Right cardiac atrium (tissue), 5 donors: ENCODE measurements around the gene EPHB1. TPM values are rescaled to one million over a fixed set of nuclear protein-coding genes. Genes with fewer than 3 reads are reported as not detected.

Source experiments
- ATAC-seq, 2 donors: fragments of 200-7000 bp; cut with Tn5 transposase; one replicate each; pipeline versions ENCODE4 v1.8.0 to v1.9.1; 2020; ENCODE audit warnings: moderate library complexity in 2 of 2, mild to moderate bottlenecking in 1 of 2
- DNase-seq, 3 donors: peaks; one replicate each; pipeline ENCODE4 v3.0.0-alpha.2; 2020
- H3K27ac ChIP-seq: one replicate; pipeline ENCODE4 v1.5.1; 2013; ENCODE audit warnings: mild to moderate bottlenecking, low read length, control low read depth, moderate library complexity
- H3K27me3 ChIP-seq: one replicate; pipeline ENCODE4 v1.6.1; 2013; ENCODE audit not compliant: control insufficient read depth, insufficient read depth
- H3K4me1 ChIP-seq: one replicate; pipeline ENCODE4 v1.6.1; 2013; ENCODE audit warnings: low read length; ENCODE audit not compliant: control insufficient read depth, insufficient read depth
- H3K4me3 ChIP-seq: one replicate; pipeline ENCODE4 v1.5.1; 2013; ENCODE audit warnings: low read length, control low read depth
- H3K9me3 ChIP-seq: one replicate; pipeline ENCODE4 v1.6.1; 2013; ENCODE audit warnings: low read length; ENCODE audit not compliant: control insufficient read depth
- WGBS: extraction: QIAGEN DNeasy Blood & Tissue Kit; methylation state at CpG from one replicate; pipeline ENCODE4 v1.1.7; 2013; 5-methylcytosine and 5-hydroxymethylcytosine counted together
- intact Hi-C, 4 donors: fragments of 100-400 bp; cut with DNase I; formaldehyde crosslinking; loops; one replicate each; pipeline versions ENCODE4 v1.11.0 to v1.14.0; 2022 to 2023
- long read RNA-seq, 4 donors: library from polyadenylated mRNA; unstranded; transcript quantifications; one replicate each; pipeline ENCODE4 v2.0.0, GENCODE V29; 2020 to 2021
- polyA plus RNA-seq: library from polyadenylated mRNA; stranded (reverse); fragments of 200-250 nt; gene quantifications from one replicate; pipeline ENCODE4 v1.2.3, GENCODE V29; 2013
- total RNA-seq, 4 donors: library from RNA; stranded (reverse); fragmentation: NEBNext Ultra II Directional; extraction: Animal tissue kit (Norgen Biotek cat#: 25700); gene quantifications; one replicate each; pipeline ENCODE4 v1.2.1, GENCODE V29; 2021
- donor health status: healthy with polysubstance abuse.
- donor health status: DM: no; HTN: yes; CAD: no.
- donor health status: DM: no; HTN: no; CAD: no.
- donor health status: DM: no; HTN: yes; CAD: no; lungs with severe emphysema.
- donor health status: DM: yes; HTN: yes; CAD: no.

Gene EPHB1
- 1 to 10 TPM in 3 of 4 donors, under 1 TPM in 1; 0.97 to 1.6 (median 1.3) TPM for total RNA-seq
- 0.23 TPM for polyA plus RNA-seq
- long read RNA-seq, donor 1, partial matches to known transcripts: 1 of 6 reads
- long read RNA-seq, donor 1, other reads (novel, unspliced or antisense): 5 of 6 reads
- long read RNA-seq, donor 2: 0 reads
- long read RNA-seq, donor 3, partial matches to known transcripts: 0 of 1 reads
- long read RNA-seq, donor 3, other reads (novel, unspliced or antisense): 1 of 1 reads
- long read RNA-seq, donor 4: 0 reads

DNA sequence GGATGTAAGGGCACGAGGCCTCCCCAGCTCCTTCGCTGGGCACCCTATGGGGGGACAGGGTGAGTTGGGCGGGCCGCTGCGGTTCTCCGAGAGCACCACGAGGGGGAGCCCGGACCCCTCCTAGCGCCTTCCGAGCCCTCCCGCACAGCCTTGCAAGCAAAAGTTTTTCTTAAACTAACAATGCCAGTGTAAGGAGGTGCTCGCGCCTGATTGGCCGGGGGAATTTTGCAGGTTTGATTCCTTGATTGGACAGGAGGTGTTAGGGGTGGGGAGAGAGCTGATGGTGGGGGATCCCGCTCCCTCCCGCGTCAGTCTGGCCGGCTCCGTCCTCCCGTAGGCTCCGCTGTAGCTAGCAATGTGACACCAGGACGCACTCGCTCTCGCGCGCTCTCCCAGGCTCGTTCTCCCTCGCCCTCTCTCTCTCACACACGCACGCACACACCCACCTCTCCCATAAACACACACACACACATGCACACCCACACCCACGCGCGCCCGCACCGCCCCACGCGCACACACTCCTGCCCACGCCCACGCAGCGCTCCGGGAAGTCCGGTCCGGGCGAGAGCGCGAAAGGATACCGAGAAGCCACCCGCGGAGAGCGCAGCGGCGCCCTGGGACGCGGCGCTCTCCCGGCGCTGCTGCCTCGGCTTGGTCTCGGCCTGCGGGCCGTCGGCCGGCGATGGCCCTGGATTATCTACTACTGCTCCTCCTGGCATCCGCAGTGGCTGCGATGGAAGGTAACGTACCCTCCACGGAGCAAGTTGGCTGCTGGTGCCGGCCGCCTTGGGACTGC, at the start of gene EPHB1:
Gene EPHB1 (plus strand): TSS at position 311 of the 796 bp plus-strand sequence.
- WGBS: under 1% methylated on average over 70 of the region's 70 CpGs
- Histone ChIP-seq H3K27ac (no peak within 1 kb of the TSS), H3K4me3 (peak within 1 kb of the TSS; percentile 15), H3K9me3 (no peaks in the 10 kb centered on the region), H3K4me1 (no peaks in the 10 kb centered on the region), H3K27me3 (no peaks in the 10 kb centered on the region)
- intact Hi-C loops: loop anchor here (5.0 to 10.0 kb wide), 3 partner anchors 707 to 1102 kb away; no protein-coding TSS in a partner anchor
- ATAC-seq (peak; percentile 92 to 94), DNase-seq (peak; percentile 78 to 89 (median 88))

DNA sequence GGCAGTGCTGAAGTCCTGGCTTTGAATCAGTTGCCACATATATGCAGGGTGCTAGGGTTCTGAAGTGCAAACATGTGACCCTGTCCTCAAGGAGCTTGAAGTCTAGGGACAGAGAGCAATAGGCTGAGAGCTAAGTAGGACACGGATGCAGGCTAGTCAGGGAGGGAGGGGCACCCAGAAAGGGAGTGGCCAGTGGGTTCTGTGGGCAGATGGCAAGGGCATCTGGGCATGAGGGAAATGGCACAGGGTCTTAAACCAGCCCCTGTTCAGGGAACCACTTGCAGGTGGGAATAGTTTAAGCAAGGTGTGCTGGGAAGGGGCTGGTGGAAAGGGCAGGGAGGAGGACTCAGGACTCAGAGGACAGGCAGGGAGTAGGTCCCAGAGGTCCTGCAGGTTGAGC, 46.4 kb upstream of the EPHB1 start:
- intact Hi-C loops: no loop called here

DNA sequence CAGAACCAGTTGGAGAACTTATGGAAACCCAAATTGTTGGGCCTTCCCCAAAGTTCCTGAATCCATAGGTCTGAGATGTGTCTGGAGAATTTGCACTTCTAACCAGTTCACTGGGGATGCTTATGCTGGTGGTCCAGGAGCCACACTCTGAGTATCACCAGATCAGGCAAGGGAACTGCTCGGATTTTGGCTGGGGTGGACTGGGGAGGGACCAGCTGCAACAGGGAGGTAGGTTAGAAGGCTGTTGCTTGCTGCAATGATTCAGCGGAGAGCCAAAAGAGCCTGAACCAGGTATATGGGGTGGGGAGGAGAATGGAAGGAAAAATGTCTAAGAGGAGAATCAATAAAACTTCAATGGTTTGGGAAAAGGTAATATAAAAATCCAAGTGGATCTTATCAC, 45.9 kb upstream of the EPHB1 start:
- H3K27ac ChIP-seq: no peak overlapping the region
- WGBS: 75% methylated on average over 2 of the region's 2 CpGs
- no peaks in the 10 kb centered on the region for H3K4me1 ChIP-seq
- intact Hi-C loops: no loop called here
- no peaks in the 10 kb centered on the region for H3K9me3 ChIP-seq
- ATAC-seq: no peak
- H3K4me3 ChIP-seq: no peak overlapping the region
- DNase-seq: no peak
- no peaks in the 10 kb centered on the region for H3K27me3 ChIP-seq

More for the DNA sequence above, 46.4 kb upstream of the EPHB1 start:
- Histone ChIP-seq H3K27ac (no peak overlapping the region), H3K9me3 (no peaks in the 10 kb centered on the region), H3K27me3 (no peaks in the 10 kb centered on the region), H3K4me1 (no peaks in the 10 kb centered on the region), H3K4me3 (no peak overlapping the region)
- DNase-seq (no peak), ATAC-seq (peak in 1 of 2 donors; percentile 29)
- WGBS: 91% methylated on average over 1 of the region's 1 CpG

DNA sequence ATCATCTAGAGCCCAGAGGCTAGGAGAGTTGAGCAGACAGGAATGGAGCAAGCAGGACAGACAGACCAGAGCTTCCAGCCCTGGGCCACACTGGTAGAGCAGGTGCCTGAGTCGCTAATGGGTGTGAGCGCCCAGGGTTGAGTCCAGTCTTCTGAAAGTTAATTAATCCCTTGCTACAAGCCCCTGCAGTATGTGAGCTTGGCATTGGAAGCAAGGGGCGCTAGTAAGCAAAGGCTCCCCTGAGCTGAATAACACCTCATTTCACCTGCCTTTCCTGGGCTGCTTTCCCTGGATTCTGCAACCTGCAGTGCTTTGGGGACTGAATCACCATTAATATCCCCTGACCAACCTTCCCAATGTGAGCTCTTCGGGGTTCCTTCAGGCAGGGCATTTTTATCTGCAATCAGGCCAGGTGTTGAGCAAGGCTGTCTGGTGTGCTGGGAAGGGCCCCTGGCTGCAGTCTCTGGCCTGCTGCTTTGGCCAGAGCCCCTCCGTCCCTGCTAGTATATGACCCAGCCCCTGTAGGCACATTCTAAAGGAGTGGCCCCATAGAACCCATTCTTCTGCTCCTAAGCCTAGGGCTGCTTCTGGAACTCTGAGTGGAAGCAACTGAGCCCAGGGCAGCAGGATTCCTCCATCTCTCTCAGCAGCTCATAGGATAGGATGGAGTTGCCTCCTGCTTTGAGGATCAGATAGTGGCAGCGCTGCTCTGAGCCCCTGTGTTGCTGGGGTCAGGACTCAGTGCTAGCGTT, 45.1 kb upstream of the EPHB1 start:
- intact Hi-C loops: loop anchor here in 1 of 4 donors (10.0 kb wide), 1 partner anchor 145 kb away; no protein-coding TSS in a partner anchor
- ATAC-seq (no peak), DNase-seq (no peak)
- Histone ChIP-seq H3K4me3 (no peak overlapping the region), H3K9me3 (no peaks in the 10 kb centered on the region), H3K27me3 (no peaks in the 10 kb centered on the region), H3K4me1 (no peaks in the 10 kb centered on the region), H3K27ac (no peak overlapping the region)
- 68% methylated on average over 7 of the region's 7 CpGs for WGBS

DNA sequence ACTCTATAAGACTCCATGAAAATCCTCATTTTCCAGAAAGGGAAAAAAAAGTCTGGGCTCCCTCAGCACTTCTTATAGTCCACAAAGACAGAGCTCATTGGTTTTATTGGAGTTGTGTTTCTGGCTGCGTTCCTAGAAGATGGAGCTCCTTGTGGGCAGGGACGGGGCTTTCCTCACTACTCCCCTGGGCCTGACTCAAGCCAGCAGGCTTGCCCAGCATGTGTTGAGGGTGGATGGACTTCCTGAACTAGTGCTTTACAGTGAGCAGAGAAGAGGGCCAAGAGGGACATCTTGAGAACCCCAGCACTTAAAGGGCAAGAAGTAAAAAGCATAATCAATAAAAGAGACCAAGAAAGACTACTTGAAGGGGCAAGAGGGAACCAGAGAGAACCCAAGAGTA, 43.2 kb upstream of the EPHB1 start:
- 75% methylated on average over 2 of the region's 2 CpGs for WGBS
- no peaks in the 10 kb centered on the region for H3K27me3 ChIP-seq
- H3K4me1 ChIP-seq: no peaks in the 10 kb centered on the region
- ATAC-seq (no peak), DNase-seq (no peak)
- no peaks in the 10 kb centered on the region for H3K9me3 ChIP-seq
- no peak overlapping the region for H3K4me3 ChIP-seq
- intact Hi-C loops: loop anchor here in 1 of 4 donors (10.0 kb wide), 1 partner anchor 147 kb away; no protein-coding TSS in a partner anchor
- no peak overlapping the region for H3K27ac ChIP-seq

DNA sequence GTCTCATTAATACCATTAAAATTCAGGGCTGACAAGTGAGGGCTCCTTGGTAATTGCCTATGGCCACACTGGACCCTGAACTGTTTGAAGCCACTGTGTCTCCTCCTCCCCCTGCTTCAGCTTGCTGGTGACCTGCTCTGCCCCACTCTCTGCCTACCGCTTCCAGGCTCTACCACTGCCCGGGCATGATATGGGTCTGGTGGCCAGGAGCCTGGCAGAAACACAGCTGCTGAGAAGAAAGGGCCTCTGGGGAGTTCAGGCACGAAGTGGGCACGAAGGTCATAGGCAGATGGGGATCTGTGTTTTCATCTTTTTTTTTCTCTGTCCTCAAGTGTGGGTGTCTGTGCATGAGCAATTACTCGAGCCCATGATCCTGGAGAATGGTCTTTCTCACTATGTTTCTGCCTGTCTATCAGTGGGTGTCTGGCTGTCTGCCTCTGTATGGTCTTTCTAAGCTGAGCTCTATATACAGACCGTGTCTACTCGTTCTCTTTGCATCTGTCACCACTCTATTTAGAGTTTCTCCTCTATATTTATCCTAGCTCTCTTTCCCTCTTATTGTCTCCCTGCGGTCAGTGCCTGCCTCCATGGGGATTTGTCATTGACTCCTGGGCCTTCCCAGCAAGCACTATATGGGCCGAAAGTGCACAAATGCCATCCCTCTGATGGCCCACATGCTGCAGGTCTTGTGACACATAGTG, 42.1 kb upstream of the EPHB1 start:
- Histone ChIP-seq H3K4me3 (no peak overlapping the region), H3K9me3 (no peaks in the 10 kb centered on the region), H3K4me1 (no peaks in the 10 kb centered on the region), H3K27ac (no peak overlapping the region), H3K27me3 (no peaks in the 10 kb centered on the region)
- DNase-seq: no peak
- ATAC-seq: peak in 1 of 2 donors; percentile 56
- intact Hi-C loops: loop anchor here in 1 of 4 donors (10.0 kb wide), 1 partner anchor 148 kb away; no protein-coding TSS in a partner anchor
- 56% methylated on average over 9 of the region's 9 CpGs for whole genome bisulfite sequencing

DNA sequence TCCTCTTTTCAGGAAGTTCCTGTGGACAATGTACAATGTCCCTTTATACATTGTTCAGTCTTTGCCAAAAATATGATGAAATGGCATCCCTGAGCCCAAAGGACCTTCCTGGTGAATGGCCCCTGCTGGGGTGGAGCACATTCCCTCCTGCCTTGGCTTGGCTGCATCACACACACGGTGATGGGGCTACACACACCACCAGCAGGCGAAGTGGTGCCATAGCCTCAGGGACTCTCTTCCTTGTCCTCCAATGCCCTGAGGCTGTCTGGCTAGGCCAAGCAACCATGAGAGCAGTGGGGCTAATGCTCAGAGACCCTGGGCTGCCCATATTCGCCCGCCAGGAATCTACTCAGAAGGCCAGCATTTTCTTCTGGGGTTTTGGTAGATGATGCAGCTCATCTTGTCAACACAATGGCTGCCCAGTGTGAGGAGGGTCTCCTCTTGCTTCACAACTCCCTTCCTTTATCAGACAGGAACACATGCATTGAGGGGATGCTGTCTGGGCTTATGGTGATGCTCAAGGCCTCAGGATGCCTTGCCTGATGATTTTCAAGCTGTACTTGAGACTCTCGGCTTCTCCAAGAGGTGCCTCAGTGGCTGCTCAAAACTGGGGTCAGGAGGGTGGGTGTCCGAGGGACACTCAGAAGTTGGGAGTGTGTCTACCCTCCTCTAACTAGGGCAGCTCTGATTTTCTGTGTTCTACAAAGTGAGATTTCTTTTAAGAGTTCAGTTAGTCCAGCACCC, 40.9 kb upstream of the EPHB1 start:
- 62% methylated on average over 6 of the region's 6 CpGs for WGBS
- intact Hi-C loops: loop anchor here in 1 of 4 donors (10.0 kb wide), 1 partner anchor 149 kb away; no protein-coding TSS in a partner anchor
- no peaks in the 10 kb centered on the region for H3K27me3 ChIP-seq
- no peaks in the 10 kb centered on the region for H3K4me1 ChIP-seq
- ATAC-seq (no peak), DNase-seq (no peak)
- no peaks in the 10 kb centered on the region for H3K9me3 ChIP-seq
- no peak overlapping the region for H3K4me3 ChIP-seq
- no peak overlapping the region for H3K27ac ChIP-seq

DNA sequence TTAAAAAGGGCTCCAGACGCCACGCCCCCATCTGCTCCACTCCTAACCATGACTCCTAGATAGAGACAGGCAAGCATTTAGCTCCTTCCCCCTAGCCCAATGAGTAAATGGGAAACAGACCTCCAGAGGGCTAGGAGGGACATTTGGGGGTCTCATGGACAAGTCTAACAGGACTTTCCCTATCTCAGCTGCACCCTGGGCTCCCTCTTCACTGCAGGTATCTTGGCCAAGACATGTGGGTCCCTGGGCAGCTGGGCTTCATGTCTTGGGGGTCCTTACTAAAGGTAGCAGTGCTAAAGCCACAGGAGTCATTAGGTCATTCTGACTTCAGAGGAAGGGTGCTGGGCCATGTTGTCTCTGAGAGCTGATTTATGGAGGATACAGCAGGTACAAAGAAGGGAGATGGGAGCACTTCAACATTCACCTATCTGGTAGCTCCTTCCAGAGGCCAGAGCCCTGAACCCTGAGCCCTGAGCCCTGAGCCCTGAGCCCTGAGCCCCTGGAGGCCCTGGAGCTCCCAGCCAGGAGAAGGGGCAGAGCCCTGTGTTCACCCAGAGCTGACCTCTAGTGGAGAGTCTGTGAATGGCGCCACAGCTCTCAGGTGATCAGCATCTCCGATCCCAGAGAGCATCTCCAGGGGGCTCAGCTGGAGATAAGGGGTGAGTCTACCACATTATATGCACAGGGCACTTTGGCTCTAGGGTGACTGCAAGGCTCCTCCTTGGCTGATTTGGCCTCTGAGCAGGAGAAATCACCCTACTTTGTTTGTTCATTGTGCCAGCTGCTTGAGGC, 40.1 kb upstream of the EPHB1 start:
- peak in 1 of 2 donors; percentile 36 for ATAC-seq
- peak in 2 of 3 donors; percentile 62 to 64 for DNase-seq

DNA sequence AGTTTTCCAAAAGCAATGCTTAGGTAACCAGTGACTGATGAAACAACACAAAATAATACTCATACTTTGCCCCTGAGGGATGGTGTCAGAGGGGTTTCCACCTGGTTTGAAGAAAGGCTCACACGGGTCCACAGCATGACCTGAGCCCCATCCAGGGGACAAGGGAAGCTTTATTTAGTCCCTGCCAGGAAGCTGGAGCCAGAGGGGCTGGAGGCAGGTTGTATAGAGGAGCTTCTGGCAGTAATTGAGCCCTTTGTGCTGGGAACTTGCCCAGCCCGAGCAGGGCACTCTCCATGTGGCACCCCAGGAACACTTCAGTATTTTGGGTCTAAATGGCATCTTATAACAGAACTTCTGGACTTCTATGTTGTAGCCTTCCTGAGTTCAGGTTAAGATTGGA, 39.2 kb upstream of the EPHB1 start:
- 72% methylated on average over 2 of the region's 2 CpGs for WGBS
- intact Hi-C loops: loop anchor here in 1 of 4 donors (10.0 kb wide), 1 partner anchor 151 kb away; no protein-coding TSS in a partner anchor
- Histone ChIP-seq H3K4me1 (no peaks in the 10 kb centered on the region), H3K4me3 (no peak overlapping the region), H3K27ac (no peak overlapping the region), H3K9me3 (no peaks in the 10 kb centered on the region), H3K27me3 (no peaks in the 10 kb centered on the region)
- ATAC-seq (no peak), DNase-seq (no peak)

More for the DNA sequence above, 40.1 kb upstream of the EPHB1 start:
- no peaks in the 10 kb centered on the region for H3K9me3 ChIP-seq
- H3K4me3 ChIP-seq: no peak overlapping the region
- H3K27ac ChIP-seq: no peak overlapping the region
- H3K27me3 ChIP-seq: no peaks in the 10 kb centered on the region
- no peaks in the 10 kb centered on the region for H3K4me1 ChIP-seq
- 50% methylated on average over 4 of the region's 4 CpGs for WGBS
- intact Hi-C loops: loop anchor here in 1 of 4 donors (10.0 kb wide), 1 partner anchor 150 kb away; no protein-coding TSS in a partner anchor
